ENCODE measurements around the gene SLC24A3.

SLC24A3 gene

DNA sequence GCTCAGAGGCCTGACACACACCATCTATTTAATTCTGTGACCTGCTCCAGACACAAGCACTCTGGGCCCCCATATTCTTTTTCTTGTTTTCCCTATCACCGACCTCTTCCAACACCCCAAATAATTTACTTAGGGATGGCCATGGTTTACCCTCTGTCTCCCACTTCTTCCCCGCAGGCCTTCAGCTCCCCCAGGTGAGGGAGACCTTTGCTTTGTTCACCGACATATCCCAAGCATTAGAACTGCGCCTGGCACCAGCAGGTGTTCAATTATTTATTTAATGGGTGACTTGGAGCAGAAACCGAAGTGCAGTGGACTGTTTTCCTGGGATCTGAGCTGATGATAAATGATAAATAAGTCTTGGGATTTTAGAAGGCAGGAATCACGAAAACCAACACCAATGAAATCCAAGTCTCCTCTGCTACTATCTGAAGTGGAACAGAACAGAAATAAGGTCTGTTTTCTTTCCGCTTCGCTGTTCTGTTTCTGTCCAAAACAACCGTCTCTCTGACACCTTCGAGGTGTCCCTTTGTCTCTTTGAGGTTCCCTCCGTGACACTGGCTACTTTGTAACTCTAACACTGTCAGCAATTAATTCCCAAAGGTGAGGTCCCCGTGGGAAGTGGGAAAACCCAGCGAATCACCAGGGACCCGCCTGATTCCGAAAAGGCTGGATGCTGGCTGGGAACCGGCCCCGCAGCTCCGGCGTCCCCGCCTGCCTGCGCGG lies 544.5 kb downstream of the SLC24A3 start:
- Histone ChIP-seq H3K36me3 (no peaks in the 10 kb centered on the region), H3K4me1 (ENCODE audit: control insufficient read depth in 1 of 2, insufficient read depth in 1 of 2, low read depth in 1 of 2, low read length in 1 of 2) (peaks cover 22 to 25% of the 10 kb centered on the region in 2 experiments), H3K4me3 (ENCODE audit: low read depth in 1 of 2, low read length in 1 of 2) (peak overlapping the region in 1 of 2 experiments; percentile 30), H3K9me3 (no peaks in the 10 kb centered on the region), H3K27me3 (peaks cover 57% of the 10 kb centered on the region), H3K27ac (no peak overlapping the region)
- TF ChIP-seq CTCF (IDR thresholded peaks at IDR 0.05), result no peak

GRCh38 chr20:19757487-19758132 lies 545.2 kb downstream of the SLC24A3 start:
- H3K27ac ChIP-seq, result no peak overlapping the region
- peaks cover 22 to 25% of the 10 kb centered on the region in 2 experiments for H3K4me1 ChIP-seq (ENCODE audit: control insufficient read depth in 1 of 2, insufficient read depth in 1 of 2, low read depth in 1 of 2, low read length in 1 of 2)
- no peaks in the 10 kb centered on the region for H3K36me3 ChIP-seq
- peak overlapping the region; percentile 17 to 30 for H3K4me3 ChIP-seq (ENCODE audit: low read depth in 1 of 2, low read length in 1 of 2)
- H3K9me3 ChIP-seq, result no peaks in the 10 kb centered on the region
- H3K27me3 ChIP-seq, result peaks cover 57% of the 10 kb centered on the region
- no peak for TF ChIP-seq CTCF (IDR thresholded peaks at IDR 0.05)

- Histone ChIP-seq H3K9me3 (no peaks in the 10 kb centered on the region), H3K27me3 (peaks cover 57% of the 10 kb centered on the region), H3K4me1 (ENCODE audit: control insufficient read depth in 1 of 2, insufficient read depth in 1 of 2, low read depth in 1 of 2, low read length in 1 of 2) (peaks cover 22 to 25% of the 10 kb centered on the region in 2 experiments), H3K4me3 (ENCODE audit: low read depth in 1 of 2, low read length in 1 of 2) (peak within 1 kb of the TSS; percentile 17 to 30), H3K27ac (no peak within 1 kb of the TSS), H3K36me3 (no peaks in the 10 kb centered on the region)
- no peak for TF ChIP-seq CTCF (IDR thresholded peaks at IDR 0.05)
Measured at GRCh38 chr20:19758133-19758500, 545.7 kb downstream of the SLC24A3 start, which contains the start of gene RIN2. Gene RIN2 (plus strand): TSS chr20:19758258. CDS start chr20:19889602, 131,344 bp downstream.

DNA sequence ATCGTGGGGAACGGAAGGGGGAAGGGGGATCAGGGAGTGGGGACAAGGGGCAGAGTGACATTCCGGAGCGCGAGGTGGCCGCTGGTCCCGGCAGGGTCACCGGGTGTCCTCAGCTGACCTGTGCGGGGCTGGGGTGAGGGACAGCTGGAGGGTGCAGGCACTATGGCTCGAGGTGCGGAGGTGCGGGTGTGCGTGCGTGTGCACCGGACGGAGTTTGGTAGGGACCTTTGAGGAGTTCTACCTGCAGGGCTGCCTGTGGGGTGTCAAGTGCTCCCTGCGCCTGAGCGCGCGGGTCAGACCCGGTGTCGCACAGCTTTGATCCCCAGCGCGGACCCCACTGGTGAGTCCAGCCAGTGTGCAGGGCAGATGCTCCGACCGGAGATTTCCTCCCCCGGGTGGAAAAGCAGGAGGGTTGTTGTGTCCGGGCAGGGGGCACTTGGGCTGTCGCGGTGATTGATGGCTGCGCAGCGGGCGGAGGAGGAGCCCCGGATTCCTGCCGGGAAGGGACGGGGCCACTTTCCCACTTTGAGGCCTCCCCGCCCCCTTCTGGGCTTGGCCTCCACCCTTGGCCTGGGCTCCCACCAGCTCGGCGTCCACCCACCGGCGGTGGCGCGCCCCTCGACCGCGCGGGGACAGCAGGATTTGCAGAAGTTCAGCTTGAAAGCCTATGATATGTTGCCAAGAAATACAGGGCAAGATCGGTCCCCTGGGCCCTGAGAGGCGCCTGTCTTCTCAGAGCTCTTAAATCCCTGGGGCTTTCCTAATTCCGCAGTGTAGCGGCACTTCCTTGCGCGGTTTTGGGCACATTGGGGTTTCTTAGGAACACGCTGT lies 546.3 kb downstream of the SLC24A3 start:
- Histone ChIP-seq H3K4me1 (ENCODE audit: control insufficient read depth in 1 of 2, insufficient read depth in 1 of 2, low read depth in 1 of 2, low read length in 1 of 2) (peaks cover 22 to 25% of the 10 kb centered on the region in 2 experiments), H3K4me3 (ENCODE audit: low read depth in 1 of 2, low read length in 1 of 2) (peak overlapping the region in 1 of 2 experiments; percentile 30), H3K9me3 (no peaks in the 10 kb centered on the region), H3K27me3 (peaks cover 57% of the 10 kb centered on the region), H3K36me3 (no peaks in the 10 kb centered on the region), H3K27ac (no peak overlapping the region)
- no peak for TF ChIP-seq CTCF (IDR thresholded peaks at IDR 0.05)

DNA sequence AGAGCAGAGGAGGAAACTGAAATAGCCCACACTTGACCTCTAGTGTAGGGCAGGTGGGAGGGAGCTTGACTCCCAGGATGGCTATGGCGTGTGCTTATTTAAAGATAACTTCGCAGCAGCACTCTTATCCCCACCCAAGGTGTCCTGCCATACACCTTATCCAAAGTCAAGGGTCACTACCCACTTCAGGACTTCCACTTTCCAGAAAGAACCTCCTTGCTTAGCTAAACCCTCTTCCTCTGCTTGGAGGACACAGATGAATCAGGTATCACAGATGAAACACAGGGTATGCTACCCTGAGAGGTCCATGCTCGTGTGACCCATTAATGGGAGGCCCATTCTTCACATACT lies 547.9 kb downstream of the SLC24A3 start:
- Histone ChIP-seq H3K9me3 (no peaks in the 10 kb centered on the region), H3K4me1 (ENCODE audit: control insufficient read depth in 1 of 2, insufficient read depth in 1 of 2, low read depth in 1 of 2, low read length in 1 of 2) (peaks cover 22 to 25% of the 10 kb centered on the region in 2 experiments), H3K4me3 (ENCODE audit: low read depth in 1 of 2, low read length in 1 of 2) (no peak overlapping the region), H3K27me3 (peaks cover 57% of the 10 kb centered on the region), H3K36me3 (no peaks in the 10 kb centered on the region), H3K27ac (no peak overlapping the region)
- TF ChIP-seq CTCF (IDR thresholded peaks at IDR 0.05), result no peak
